ENCODE measurements around the gene ATAD3A.
"Not testable (repeated sequence)": the region's sequence is repeated elsewhere in the genome, so short reads cannot be mapped to it uniquely, and the experiment has no call there.

ATAD3A gene

DNA sequence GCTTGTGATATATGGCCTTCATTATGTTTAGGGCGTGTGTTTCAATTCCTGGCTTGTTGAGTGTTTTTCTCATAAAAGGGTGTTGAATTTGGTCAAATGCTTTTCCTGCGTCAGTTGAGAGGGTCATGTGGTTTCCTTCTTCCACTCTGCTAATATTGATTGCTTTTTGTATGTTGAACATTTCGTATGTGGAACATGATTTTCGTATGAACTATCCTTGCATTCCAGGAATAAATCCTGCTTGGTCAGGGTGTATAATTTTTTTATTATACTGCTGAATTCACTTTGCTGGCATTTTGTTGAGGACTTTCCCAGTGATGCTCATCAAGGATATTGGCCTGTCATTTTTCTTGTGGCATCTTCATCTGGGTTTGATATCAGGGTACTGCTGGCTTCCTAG, 4.7 kb upstream of the ATAD3A start:
- H3K4me3 ChIP-seq (ENCODE audit: low read length): no peak overlapping the region
- no peak for DNase-seq (ENCODE audit: low read depth)
- TF ChIP-seq, protein P1, sequence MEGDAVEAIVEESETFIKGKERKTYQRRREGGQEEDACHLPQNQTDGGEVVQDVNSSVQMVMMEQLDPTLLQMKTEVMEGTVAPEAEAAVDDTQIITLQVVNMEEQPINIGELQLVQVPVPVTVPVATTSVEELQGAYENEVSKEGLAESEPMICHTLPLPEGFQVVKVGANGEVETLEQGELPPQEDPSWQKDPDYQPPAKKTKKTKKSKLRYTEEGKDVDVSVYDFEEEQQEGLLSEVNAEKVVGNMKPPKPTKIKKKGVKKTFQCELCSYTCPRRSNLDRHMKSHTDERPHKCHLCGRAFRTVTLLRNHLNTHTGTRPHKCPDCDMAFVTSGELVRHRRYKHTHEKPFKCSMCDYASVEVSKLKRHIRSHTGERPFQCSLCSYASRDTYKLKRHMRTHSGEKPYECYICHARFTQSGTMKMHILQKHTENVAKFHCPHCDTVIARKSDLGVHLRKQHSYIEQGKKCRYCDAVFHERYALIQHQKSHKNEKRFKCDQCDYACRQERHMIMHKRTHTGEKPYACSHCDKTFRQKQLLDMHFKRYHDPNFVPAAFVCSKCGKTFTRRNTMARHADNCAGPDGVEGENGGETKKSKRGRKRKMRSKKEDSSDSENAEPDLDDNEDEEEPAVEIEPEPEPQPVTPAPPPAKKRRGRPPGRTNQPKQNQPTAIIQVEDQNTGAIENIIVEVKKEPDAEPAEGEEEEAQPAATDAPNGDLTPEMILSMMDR (conservative IDR thresholded peaks at IDR 0.05; ENCODE audit: low read depth, low read length): no peak

DNA sequence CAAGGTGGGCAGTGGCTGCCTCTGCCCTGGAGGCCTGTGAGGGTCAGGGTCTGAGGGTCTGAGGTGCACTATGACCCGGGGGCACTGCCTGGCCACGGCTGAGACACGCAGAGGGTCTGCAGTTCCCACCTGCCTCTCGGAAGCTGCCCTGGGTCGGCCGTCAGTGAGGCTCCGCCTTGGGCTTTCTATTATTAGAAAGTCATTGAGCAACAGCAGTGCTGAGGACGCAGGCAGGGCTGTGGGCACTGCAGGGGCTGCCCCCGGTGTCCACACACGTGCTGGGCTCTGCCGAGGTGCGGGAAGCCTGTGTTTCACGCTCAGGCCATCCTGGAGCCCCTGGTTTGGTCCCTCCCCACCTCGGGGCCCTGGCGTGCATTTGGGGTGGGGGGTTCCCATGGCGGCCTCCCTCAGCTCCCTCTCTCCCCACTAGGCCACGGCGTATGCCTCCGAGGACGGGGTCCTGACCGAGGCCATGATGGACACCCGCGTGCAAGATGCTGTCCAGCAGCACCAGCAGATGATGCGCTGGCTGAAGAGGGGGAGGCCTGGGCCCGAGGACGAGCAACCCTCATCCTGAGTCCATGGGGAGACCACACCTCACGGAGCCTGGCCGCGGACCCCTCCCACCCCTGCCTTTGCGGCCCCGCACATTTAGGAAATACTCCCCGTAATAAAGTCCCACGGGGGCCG, 3.0 kb upstream of the ATAD3A start:
- DNase-seq (ENCODE audit: low read depth); H3K4me3 ChIP-seq (ENCODE audit: low read length): not testable (repeated sequence)

DNA sequence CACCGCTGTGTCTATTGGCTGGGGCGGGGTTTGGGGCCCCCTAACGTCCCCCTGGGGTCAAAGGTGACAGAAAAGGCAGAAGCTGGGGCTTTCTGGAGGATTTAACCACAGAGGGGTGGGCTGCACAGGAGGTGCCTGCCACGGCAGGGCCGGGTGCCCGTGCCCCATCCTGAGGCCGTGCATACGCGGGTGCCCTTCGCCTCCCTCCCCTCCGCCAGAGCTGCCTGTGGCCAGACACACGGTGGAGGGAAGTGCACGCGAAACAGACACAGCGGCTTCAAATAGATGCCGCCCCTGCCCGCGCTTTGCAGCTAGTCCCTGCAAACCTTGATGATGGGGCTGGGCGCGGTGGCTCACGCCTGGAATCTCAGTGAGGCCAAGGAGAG, 2.5 kb upstream of the ATAD3A start:
- H3K4me3 ChIP-seq (ENCODE audit: low read length); DNase-seq (ENCODE audit: low read depth): not testable (repeated sequence)

- DNase-seq (ENCODE audit: low read depth): no peak
- TF ChIP-seq, protein P1 (conservative IDR thresholded peaks at IDR 0.05; ENCODE audit: low read depth, low read length): no peak
Measured at GRCh38 chr1:1510912-1511532, 940 bp upstream of the ATAD3A start.

GRCh38 chr1:1512425-1512824, 463 bp downstream of the ATAD3A start:
- DNase-seq (ENCODE audit: low read depth): not testable (repeated sequence)
- H3K4me3 ChIP-seq (ENCODE audit: low read length): peak overlapping the region; percentile 86

More at GRCh38 chr1:1510912-1511532, 940 bp upstream of the ATAD3A start:
- H3K4me3 ChIP-seq (ENCODE audit: low read length): peak overlapping the region; percentile 86

- DNase-seq (ENCODE audit: low read depth); H3K4me3 ChIP-seq (ENCODE audit: low read length): not testable (repeated sequence)
Measured at GRCh38 chr1:1513675-1514074, 1.7 kb downstream of the ATAD3A start.

DNA sequence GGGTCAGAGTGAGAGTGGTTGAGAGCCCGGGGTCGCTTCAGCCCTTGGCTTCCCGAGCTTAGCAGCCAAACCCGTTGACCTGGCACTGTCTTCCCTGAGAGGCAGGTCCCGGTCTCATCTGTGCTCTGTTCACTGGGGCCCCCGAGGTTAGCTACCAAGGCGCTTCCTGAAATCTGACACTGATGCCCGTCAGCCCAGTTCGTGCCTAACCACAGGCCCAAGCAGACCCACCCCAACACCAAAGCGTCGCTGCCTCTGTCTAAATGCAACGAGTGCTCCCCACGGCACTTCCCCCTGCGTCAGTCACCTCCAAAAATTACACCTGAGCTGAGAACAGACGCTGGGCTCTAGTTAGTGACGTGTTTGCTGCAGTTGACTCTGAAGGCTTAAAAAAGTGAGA, 2.4 kb downstream of the ATAD3A start:
- not testable (repeated sequence) for DNase-seq (ENCODE audit: low read depth); H3K4me3 ChIP-seq (ENCODE audit: low read length)

- H3K4me3 ChIP-seq (ENCODE audit: low read length); DNase-seq (ENCODE audit: low read depth): not testable (repeated sequence)
Measured at GRCh38 chr1:1516923-1517322, 5.0 kb downstream of the ATAD3A start.

GRCh38 chr1:1517973-1518620, 6.1 kb downstream of the ATAD3A start:
- no peak overlapping the region for H3K4me3 ChIP-seq (ENCODE audit: low read length)
- no peak for DNase-seq (ENCODE audit: low read depth)
- TF ChIP-seq, protein P1 (conservative IDR thresholded peaks at IDR 0.05; ENCODE audit: low read depth, low read length): no peak

- DNase-seq (ENCODE audit: low read depth): not testable (repeated sequence)
Measured at GRCh38 chr1:1518621-1519007, 6.7 kb downstream of the ATAD3A start.

GRCh38 chr1:1519805-1520505, 8.0 kb downstream of the ATAD3A start:
- H3K4me3 ChIP-seq (ENCODE audit: low read length); DNase-seq (ENCODE audit: low read depth): not testable (repeated sequence)

More at GRCh38 chr1:1518621-1519007, 6.7 kb downstream of the ATAD3A start:
- H3K4me3 ChIP-seq (ENCODE audit: low read length): not testable (repeated sequence)
